MM.1S (cell line): Measurements from ENCODE around the gene RARRES2.

Source experiments
- CTCF ChIP-seq: fragments of 300-600 bp; sonication (generic); IDR thresholded peaks from 2 replicates; pipeline ENCODE4 v1.5.1; 2016; ENCODE audit warnings: antibody characterized with exemption, low read length, mixed read lengths
- EZH2 ChIP-seq: fragments of 300-600 bp; sonication (generic); optimal IDR thresholded peaks from 2 replicates; pipeline ENCODE3; 2017; ENCODE audit warnings: low read depth, mild to moderate bottlenecking, antibody characterized with exemption, low read length, mixed read lengths

GRCh38 chr7:150311146-150311545 lies 30.3 kb downstream of the RARRES2 start:
- TF ChIP-seq EZH2 = no peak
- TF ChIP-seq CTCF = no peak
